Astrocyte (in vitro differentiated cells and primary cell): ENCODE data around the gene RCOR1. TPM values are rescaled to one million over a fixed set of nuclear protein-coding genes. Genes with fewer than 3 reads are reported as not detected.

Experiments used
- DNase-seq: peaks from one replicate; pipeline ENCODE4 v3.0.0-alpha.2; 2010; ENCODE audit warnings: low read depth
- FAIRE-seq: peaks from 2 replicates; lab custom pipeline; 2011; peaks lifted over from hg19 to GRCh38; lab: Jason Lieb, UNC
- H2AFZ ChIP-seq: 2 replicates; pipeline ENCODE4 v1.6.0; 2012; ENCODE audit warnings: low read depth, low read length, inconsistent platforms
- H3K27ac ChIP-seq: 2 replicates; pipeline ENCODE4 v1.5.1; 2011; ENCODE audit warnings: low read depth, low read length, inconsistent platforms
- H3K27me3 ChIP-seq: 2 replicates; pipeline ENCODE4 v1.6.0; 2011; ENCODE audit warnings: low read length, inconsistent platforms; ENCODE audit not compliant: insufficient read depth
- H3K36me3 ChIP-seq: 2 replicates; pipeline ENCODE4 v1.5.1; 2011; ENCODE audit warnings: low read length, inconsistent platforms; ENCODE audit not compliant: insufficient read depth
- H3K4me1 ChIP-seq: 2 replicates; pipeline ENCODE4 v1.5.1; 2011; ENCODE audit warnings: low read length, inconsistent platforms; ENCODE audit not compliant: insufficient read depth
- H3K4me2 ChIP-seq: 2 replicates; pipeline ENCODE4 v1.6.0; 2012; ENCODE audit warnings: low read length, inconsistent platforms
- H3K4me3 ChIP-seq: 2 replicates; pipeline ENCODE4 v1.5.1; 2011; ENCODE audit warnings: low read depth, mild to moderate bottlenecking, low read length, inconsistent platforms; ENCODE audit not compliant: insufficient read depth
- H3K79me2 ChIP-seq: 2 replicates; pipeline ENCODE4 v1.6.0; 2012; ENCODE audit warnings: mild to moderate bottlenecking, low read length, inconsistent platforms; ENCODE audit not compliant: insufficient read depth
- H3K9ac ChIP-seq: 2 replicates; pipeline ENCODE4 v1.6.0; 2012; ENCODE audit warnings: mild to moderate bottlenecking, low read length, inconsistent platforms
- H3K9me3 ChIP-seq: 2 replicates; pipeline ENCODE4 v1.5.1; 2012; ENCODE audit warnings: low read depth, mild to moderate bottlenecking, low read length, inconsistent platforms; ENCODE audit not compliant: insufficient read depth
- H4K20me1 ChIP-seq: 2 replicates; pipeline ENCODE4 v1.6.0; 2012; ENCODE audit warnings: low read length, inconsistent platforms; ENCODE audit not compliant: insufficient read depth
- H3K27ac Mint-ChIP-seq: one replicate; pipeline ENCODE4 v1.8.0; 2021; ENCODE audit warnings: mild to moderate bottlenecking, mixed read lengths; ENCODE audit not compliant: unreplicated experiment
- H3K27me3 Mint-ChIP-seq: one replicate; pipeline ENCODE4 v1.8.0; 2021; ENCODE audit warnings: low read depth, mixed read lengths; ENCODE audit not compliant: unreplicated experiment
- H3K36me3 Mint-ChIP-seq: one replicate; pipeline ENCODE4 v1.8.0; 2021; ENCODE audit warnings: low read depth, mixed read lengths; ENCODE audit not compliant: unreplicated experiment
- H3K4me1 Mint-ChIP-seq: one replicate; pipeline ENCODE4 v1.8.0; 2021; ENCODE audit warnings: low read depth, mixed read lengths; ENCODE audit not compliant: unreplicated experiment
- H3K4me3 Mint-ChIP-seq: one replicate; pipeline ENCODE4 v1.8.0; 2021; ENCODE audit warnings: mild to moderate bottlenecking, moderate library complexity, mixed read lengths; ENCODE audit not compliant: unreplicated experiment
- H3K9me3 Mint-ChIP-seq: one replicate; pipeline ENCODE4 v1.8.0; 2021; ENCODE audit warnings: mild to moderate bottlenecking, mixed read lengths; ENCODE audit not compliant: unreplicated experiment
- EZH2 ChIP-seq: IDR thresholded peaks from 2 replicates; pipeline ENCODE4 v1.6.1; 2012; ENCODE audit warnings: mild to moderate bottlenecking, low read length, inconsistent platforms; ENCODE audit not compliant: insufficient read depth
- total RNA-seq: library from RNA; stranded (reverse); gene quantifications from 2 replicates; pipeline ENCODE4 v1.2.1, GENCODE V29; 2021
- TF ChIP-seq, protein P1 (sequence below): IDR thresholded peaks from 2 replicates; pipeline ENCODE4 v1.5.1; 2011; ENCODE audit warnings: low read depth, mild to moderate bottlenecking, inconsistent platforms, low read length, moderate library complexity; ENCODE audit not compliant: insufficient read depth

Gene RCOR1
- total RNA-seq, 1 donor from 2014 or later = 31.0 TPM

DNA sequence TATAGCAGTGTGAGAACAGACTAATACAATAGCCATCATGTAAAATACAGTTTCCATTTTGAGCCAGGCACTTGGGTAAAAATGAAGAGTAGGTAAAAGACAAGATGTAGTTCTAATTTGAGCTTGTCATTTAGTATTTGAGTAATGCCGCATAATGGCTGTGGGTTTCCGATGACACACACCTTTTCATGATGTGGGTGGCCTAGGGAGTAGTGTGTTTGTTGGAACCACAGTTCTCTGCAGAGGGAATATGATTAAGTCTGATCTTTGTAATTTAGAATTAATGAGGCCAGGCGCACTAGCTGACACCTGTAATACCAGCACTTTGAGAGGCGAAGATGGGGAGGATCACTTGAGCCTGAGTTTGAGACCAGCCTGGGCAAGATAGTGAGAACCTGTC lies 61.8 kb downstream of the RCOR1 start:
- no peak overlapping the region for H3K27ac ChIP-seq
- H3K36me3 ChIP-seq = no peaks in the 10 kb centered on the region
- H2AFZ ChIP-seq = no peak overlapping the region
- Mint-ChIP-seq H3K27ac (no peak overlapping the region), H3K4me3 (peak overlapping the region; percentile 13), H3K36me3 (no peaks in the 10 kb centered on the region), H3K9me3 (no peaks in the 10 kb centered on the region), H3K4me1 (peaks cover 12% of the 10 kb centered on the region), H3K27me3 (no peaks in the 10 kb centered on the region)
- H3K27me3 ChIP-seq = no peaks in the 10 kb centered on the region
- H3K4me1 ChIP-seq = peaks cover 13% of the 10 kb centered on the region
- H3K4me2 ChIP-seq = no peak overlapping the region
- peaks cover 82% of the 10 kb centered on the region for H3K79me2 ChIP-seq
- DNase-seq (peak; percentile 18), FAIRE-seq (no peak)
- no peak overlapping the region for H3K4me3 ChIP-seq
- H4K20me1 ChIP-seq = peaks cover 53% of the 10 kb centered on the region
- H3K9me3 ChIP-seq = no peaks in the 10 kb centered on the region
- TF ChIP-seq, protein P1, sequence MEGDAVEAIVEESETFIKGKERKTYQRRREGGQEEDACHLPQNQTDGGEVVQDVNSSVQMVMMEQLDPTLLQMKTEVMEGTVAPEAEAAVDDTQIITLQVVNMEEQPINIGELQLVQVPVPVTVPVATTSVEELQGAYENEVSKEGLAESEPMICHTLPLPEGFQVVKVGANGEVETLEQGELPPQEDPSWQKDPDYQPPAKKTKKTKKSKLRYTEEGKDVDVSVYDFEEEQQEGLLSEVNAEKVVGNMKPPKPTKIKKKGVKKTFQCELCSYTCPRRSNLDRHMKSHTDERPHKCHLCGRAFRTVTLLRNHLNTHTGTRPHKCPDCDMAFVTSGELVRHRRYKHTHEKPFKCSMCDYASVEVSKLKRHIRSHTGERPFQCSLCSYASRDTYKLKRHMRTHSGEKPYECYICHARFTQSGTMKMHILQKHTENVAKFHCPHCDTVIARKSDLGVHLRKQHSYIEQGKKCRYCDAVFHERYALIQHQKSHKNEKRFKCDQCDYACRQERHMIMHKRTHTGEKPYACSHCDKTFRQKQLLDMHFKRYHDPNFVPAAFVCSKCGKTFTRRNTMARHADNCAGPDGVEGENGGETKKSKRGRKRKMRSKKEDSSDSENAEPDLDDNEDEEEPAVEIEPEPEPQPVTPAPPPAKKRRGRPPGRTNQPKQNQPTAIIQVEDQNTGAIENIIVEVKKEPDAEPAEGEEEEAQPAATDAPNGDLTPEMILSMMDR = no peak
- TF ChIP-seq EZH2 = no peak
- no peak overlapping the region for H3K9ac ChIP-seq

DNA sequence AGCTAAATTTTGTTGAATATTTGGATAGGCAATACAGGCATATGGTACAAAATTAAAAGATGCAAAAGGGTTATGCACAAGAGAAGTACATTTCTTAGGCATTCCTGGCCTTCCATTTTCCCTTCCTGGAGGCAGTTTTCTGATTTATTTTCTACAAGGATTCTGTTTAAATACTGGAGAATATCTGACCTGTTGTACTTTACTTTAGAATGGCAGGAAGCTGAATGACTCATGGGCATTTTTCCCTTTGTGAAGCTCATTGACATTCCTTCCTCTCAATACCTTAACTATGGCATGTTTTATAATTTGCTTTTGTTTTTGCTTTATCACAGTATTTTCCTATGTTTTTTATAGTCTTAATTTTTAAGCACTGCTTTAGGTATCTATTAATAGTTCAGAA lies 62.7 kb downstream of the RCOR1 start:
- peak; percentile 9 for FAIRE-seq
- Histone ChIP-seq H3K9ac (no peak overlapping the region), H3K27me3 (no peaks in the 10 kb centered on the region), H3K27ac (no peak overlapping the region), H3K36me3 (no peaks in the 10 kb centered on the region), H3K4me3 (peak overlapping the region; percentile 2), H3K4me2 (peak overlapping the region; percentile 58), H4K20me1 (peaks cover 57% of the 10 kb centered on the region), H2AFZ (no peak overlapping the region), H3K79me2 (peaks cover 86% of the 10 kb centered on the region), H3K9me3 (no peaks in the 10 kb centered on the region), H3K4me1 (peaks cover 13% of the 10 kb centered on the region)
- Mint-ChIP-seq H3K27me3 (no peaks in the 10 kb centered on the region), H3K36me3 (no peaks in the 10 kb centered on the region), H3K4me1 (peaks cover 16% of the 10 kb centered on the region), H3K9me3 (no peaks in the 10 kb centered on the region), H3K4me3 (no peak overlapping the region), H3K27ac (peak overlapping the region; percentile 67)
- DNase-seq = peak; percentile 66
- TF ChIP-seq, protein P1 = no peak

DNA sequence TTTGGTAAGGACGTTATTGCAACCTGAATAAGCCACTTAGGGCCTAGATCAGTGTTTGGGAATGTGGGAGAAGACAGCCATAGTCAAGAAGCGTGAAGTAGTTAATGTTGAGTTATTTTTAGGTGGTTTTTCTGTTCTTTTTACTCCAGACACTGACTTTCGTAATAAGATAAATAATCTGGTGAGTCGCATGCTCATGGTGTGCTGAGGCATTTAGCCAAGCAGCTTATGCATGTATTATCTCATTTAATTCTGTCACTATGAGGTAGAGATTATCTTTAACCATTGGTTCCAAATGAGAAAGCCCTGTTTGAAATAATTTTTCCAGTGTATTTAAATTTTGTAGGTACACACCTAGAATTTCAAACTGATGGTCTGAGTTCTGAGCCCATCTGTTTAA lies 67.3 kb downstream of the RCOR1 start:
- Mint-ChIP-seq H3K27me3 (no peaks in the 10 kb centered on the region), H3K4me1 (peaks cover 19% of the 10 kb centered on the region), H3K36me3 (peaks cover 3% of the 10 kb centered on the region), H3K4me3 (no peak overlapping the region), H3K27ac (no peak overlapping the region), H3K9me3 (no peaks in the 10 kb centered on the region)
- peak; percentile 70 for DNase-seq
- no peak overlapping the region for H2AFZ ChIP-seq
- H3K27me3 ChIP-seq = no peaks in the 10 kb centered on the region
- H3K27ac ChIP-seq = no peak overlapping the region
- H3K9me3 ChIP-seq = no peaks in the 10 kb centered on the region
- H3K4me1 ChIP-seq = peaks cover 6% of the 10 kb centered on the region
- H3K4me2 ChIP-seq = no peak overlapping the region
- peaks cover 94% of the 10 kb centered on the region for H3K79me2 ChIP-seq
- no peaks in the 10 kb centered on the region for H3K36me3 ChIP-seq
- TF ChIP-seq, protein P1 = no peak
- no peak for TF ChIP-seq EZH2
- no peak for FAIRE-seq
- H3K9ac ChIP-seq = no peak overlapping the region
- peaks cover 79% of the 10 kb centered on the region for H4K20me1 ChIP-seq
- no peak overlapping the region for H3K4me3 ChIP-seq
